Ishikawa (cell line): ENCODE measurements around the gene ASAP3.

ENCODE experiments used
- RAD21 ChIP-seq: IDR thresholded peaks from 2 replicates; pipeline ENCODE4 v1.6.1; 2012; ENCODE audit warnings: low read depth
- TAF1 ChIP-seq: IDR thresholded peaks from 2 replicates; pipeline ENCODE4 v1.6.1; 2012; ENCODE audit warnings: low read depth, mild to moderate bottlenecking

- TF ChIP-seq RAD21 (no peak), TAF1 (no peak)
These were observed 6.4 kb downstream of the ASAP3 start for GRCh38 chr1:23477359-23478144.
